CD4-positive, alpha-beta T cell (primary cell): ENCODE measurements around the gene RCAN2. TPM values are rescaled to one million over a fixed set of nuclear protein-coding genes. Genes with fewer than 3 reads are reported as not detected.

Source experiments
- ATAC-seq: fragments of 200-7000 bp; cut with Tn5 transposase; one replicate; pipeline ENCODE4 v1.10.0; 2022; ENCODE audit warnings: mild to moderate bottlenecking; ENCODE audit not compliant: poor library complexity
- CTCF ChIA-PET: fragments of 350-600 bp; sonication (Branson Sonifier 250); formaldehyde crosslinking; loops from one replicate; lab custom pipeline; 2021; ENCODE audit warnings: antibody characterized with exemption, inconsistent platforms; lab: Charles Lee
- POLR2A ChIA-PET: fragments of 350-600 bp; sonication (Branson Sonifier 250); formaldehyde crosslinking; loops from one replicate; lab custom pipeline; 2021; ENCODE audit warnings: antibody characterized with exemption, inconsistent platforms; lab: Charles Lee
- DNase-seq, 14 experiments: peaks; one replicate each; pipeline ENCODE4 v3.0.0-alpha.2; 2013 to 2020; ENCODE audit warnings: mixed read lengths in 2 of 14
- H3K27ac ChIP-seq, 2 donors: one replicate each; pipeline versions ENCODE4 v1.5.1 to v1.7.0; 2013; ENCODE audit warnings: low read length in 2 of 2, low read depth in 1 of 2, mild to moderate bottlenecking in 1 of 2
- H3K27me3 ChIP-seq, 2 experiments: 1 replicate in 1 of 2; 2 replicates in 1 of 2; pipeline versions ENCODE4 v1.6.1 to v1.7.0; 2013; ENCODE audit warnings: low read length in 2 of 2, control low read depth in 1 of 2, mild to moderate bottlenecking in 1 of 2, moderate library complexity in 1 of 2; ENCODE audit not compliant: insufficient read depth in 2 of 2, control insufficient read depth in 1 of 2
- H3K36me3 ChIP-seq: one replicate; pipeline ENCODE4 v1.6.1; 2013; ENCODE audit warnings: low read length, control low read depth; ENCODE audit not compliant: insufficient read depth
- H3K4me1 ChIP-seq: one replicate; pipeline ENCODE4 v1.6.1; 2013; ENCODE audit warnings: low read length, control low read depth; ENCODE audit not compliant: insufficient read depth
- H3K4me3 ChIP-seq: one replicate; pipeline ENCODE4 v1.5.1; 2013; ENCODE audit warnings: mild to moderate bottlenecking, low read length, moderate library complexity
- H3K9me3 ChIP-seq, 2 experiments: 1 replicate in 1 of 2; 2 replicates in 1 of 2; pipeline versions ENCODE4 v1.6.1 to v1.7.0; 2013; ENCODE audit warnings: low read length in 2 of 2, mild to moderate bottlenecking in 2 of 2, control low read depth in 1 of 2, moderate library complexity in 1 of 2; ENCODE audit not compliant: control insufficient read depth in 1 of 2, insufficient read depth in 1 of 2
- H3K27ac Mint-ChIP-seq: one replicate; pipeline ENCODE4 v1.8.0; 2020; ENCODE audit warnings: mixed read lengths
- H3K27me3 Mint-ChIP-seq: one replicate; pipeline ENCODE4 v1.8.0; 2021; ENCODE audit warnings: mixed read lengths
- H3K36me3 Mint-ChIP-seq: one replicate; pipeline ENCODE4 v1.8.0; 2021; ENCODE audit warnings: low read depth, mixed read lengths
- H3K4me1 Mint-ChIP-seq: one replicate; pipeline ENCODE4 v1.8.0; 2021; ENCODE audit warnings: low read depth, mixed read lengths
- H3K4me3 Mint-ChIP-seq: one replicate; pipeline ENCODE4 v1.8.0; 2020; ENCODE audit warnings: mild to moderate bottlenecking, mixed read lengths
- H3K9me3 Mint-ChIP-seq: one replicate; pipeline ENCODE4 v1.8.0; 2020; ENCODE audit warnings: mixed read lengths
- CTCF ChIP-seq: fragments of 200-600 bp; IDR thresholded peaks from one replicate; pipeline ENCODE4 v1.8.0; 2022; ENCODE audit warnings: antibody characterized with exemption, mild to moderate bottlenecking
- intact Hi-C, 2 experiments: fragments of 100-400 bp; cut with DNase I in 1 of 2; cut with micrococcal nuclease in 1 of 2; formaldehyde crosslinking; loops; one replicate each; pipeline versions ENCODE4 v1.15.1 to v1.9.0; 2023 to 2025; cut with DNase I, micrococcal nuclease
- total RNA-seq, 174 experiments: library from RNA in 2 of 174; stranded (reverse) in 2 of 174; gene quantifications; one replicate each; pipeline ENCODE4 v1.2.3 and lab custom pipeline; 2021 to 2026

RCAN2 gene
- total RNA-seq, 2 experiments from 2014 or later = not detected

DNA sequence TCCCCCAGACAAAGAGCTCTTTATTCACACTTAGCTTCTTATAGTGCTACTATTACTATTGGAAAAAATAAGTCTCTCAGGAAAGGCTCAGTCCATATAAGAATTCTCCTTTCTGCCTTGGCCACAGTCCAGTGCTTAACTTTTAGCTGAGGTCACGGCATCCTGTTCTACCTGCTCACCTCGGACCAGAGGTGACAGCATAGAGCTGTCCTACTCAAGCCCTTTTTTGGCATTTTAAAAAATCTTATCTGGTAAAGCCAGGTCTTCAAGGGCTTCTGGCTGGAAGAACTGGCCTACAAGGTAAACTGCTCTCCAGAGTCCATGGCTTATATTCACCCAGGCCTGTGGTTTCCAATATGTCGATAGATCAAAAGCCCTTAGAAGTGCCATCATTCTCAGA is 109.7 kb downstream of the RCAN2 start:
- intact Hi-C loops = no loop called here
- no peak for TF ChIP-seq CTCF
- peaks cover 3 to 9% of the 10 kb centered on the region in 2 experiments for H3K27me3 ChIP-seq
- H3K4me3 Mint-ChIP-seq = no peak overlapping the region
- H3K4me1 ChIP-seq = peaks cover 3% of the 10 kb centered on the region
- no peak overlapping the region for H3K27ac Mint-ChIP-seq
- CTCF ChIA-PET = no interaction called here
- ATAC-seq (no peak), DNase-seq (no peak)
- no peaks in the 10 kb centered on the region for H3K36me3 Mint-ChIP-seq
- POLR2A ChIA-PET = no interaction called here
- no peak overlapping the region for H3K27ac ChIP-seq
- H3K9me3 Mint-ChIP-seq = no peaks in the 10 kb centered on the region
- peaks cover 52% of the 10 kb centered on the region for H3K27me3 Mint-ChIP-seq
- no peak overlapping the region for H3K4me3 ChIP-seq
- no peaks in the 10 kb centered on the region for H3K4me1 Mint-ChIP-seq
- H3K36me3 ChIP-seq = no peaks in the 10 kb centered on the region
- H3K9me3 ChIP-seq = no peaks in the 10 kb centered on the region

DNA sequence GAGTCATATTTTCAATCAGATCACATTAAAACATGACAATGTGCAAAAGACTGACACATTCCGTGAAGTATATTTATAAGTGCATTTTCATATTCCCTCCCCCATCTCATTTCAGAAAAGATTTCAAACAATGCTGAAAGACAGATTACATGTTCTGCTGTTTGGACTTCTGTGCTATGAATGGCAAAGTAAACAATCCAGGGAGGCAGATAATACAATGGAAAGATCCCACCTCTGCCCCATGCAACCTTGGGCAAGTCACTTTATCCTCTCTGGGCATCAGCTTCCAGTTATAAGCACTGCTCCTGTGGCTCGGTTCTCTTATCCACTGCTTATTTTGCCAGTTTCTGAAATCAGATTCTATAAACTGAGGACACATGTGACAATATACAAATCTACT is 110.2 kb downstream of the RCAN2 start:
- POLR2A ChIA-PET = no interaction called here

DNA sequence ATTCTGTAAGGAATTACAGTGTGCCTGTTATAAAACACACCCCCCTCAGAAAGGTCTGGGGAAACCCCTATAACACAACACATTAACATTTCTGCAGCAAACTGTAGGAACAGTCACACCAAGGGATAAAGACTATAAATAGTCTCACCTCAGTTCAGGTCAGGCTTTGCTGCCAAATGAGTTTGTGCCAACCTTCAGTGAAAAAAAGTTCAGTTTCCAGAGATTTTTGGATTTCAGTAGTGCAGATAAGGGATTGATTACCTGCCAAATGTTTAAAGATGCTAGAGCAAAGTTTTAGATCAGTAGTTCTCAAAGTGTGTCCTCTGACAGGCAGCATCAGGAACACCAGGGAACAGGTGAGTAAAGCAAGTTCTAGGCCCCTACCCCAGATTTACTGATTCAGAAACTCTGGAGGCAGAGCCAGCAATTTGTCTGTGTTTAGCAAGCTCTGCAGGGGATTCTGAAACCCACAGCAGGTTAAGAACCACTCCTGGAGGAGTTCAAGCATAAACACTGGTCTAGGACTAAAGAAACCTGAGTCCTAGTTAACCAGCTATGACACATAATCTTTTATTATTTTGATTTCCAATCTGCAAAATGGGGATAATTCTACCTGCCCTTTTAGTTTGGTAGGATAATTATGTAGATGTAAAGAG is 111.0 kb downstream of the RCAN2 start:
- DNase-seq (no peak), ATAC-seq (no peak)
- TF ChIP-seq CTCF = no peak
- H3K27me3 ChIP-seq = peaks cover 3 to 9% of the 10 kb centered on the region in 2 experiments
- Mint-ChIP-seq H3K36me3 (no peaks in the 10 kb centered on the region), H3K9me3 (no peaks in the 10 kb centered on the region), H3K4me3 (no peak overlapping the region), H3K27me3 (peaks cover 57% of the 10 kb centered on the region), H3K4me1 (no peaks in the 10 kb centered on the region), H3K27ac (no peak overlapping the region)
- ChIA-PET CTCF (no interaction called here), POLR2A (no interaction called here)
- no peaks in the 10 kb centered on the region for H3K36me3 ChIP-seq
- no peaks in the 10 kb centered on the region for H3K9me3 ChIP-seq
- H3K4me1 ChIP-seq = peaks cover 3% of the 10 kb centered on the region
- H3K27ac ChIP-seq = no peak overlapping the region
- H3K4me3 ChIP-seq = no peak overlapping the region
- intact Hi-C loops = no loop called here

More for the DNA sequence above, 110.2 kb downstream of the RCAN2 start:
- no peaks in the 10 kb centered on the region for H3K9me3 ChIP-seq
- no peaks in the 10 kb centered on the region for H3K9me3 Mint-ChIP-seq
- H3K27ac Mint-ChIP-seq = no peak overlapping the region
- no peak overlapping the region for H3K4me3 Mint-ChIP-seq
- TF ChIP-seq CTCF = no peak
- CTCF ChIA-PET = no interaction called here
- H3K27me3 ChIP-seq = peaks cover 3 to 9% of the 10 kb centered on the region in 2 experiments
- H3K36me3 ChIP-seq = no peaks in the 10 kb centered on the region
- no peaks in the 10 kb centered on the region for H3K36me3 Mint-ChIP-seq
- no peak for DNase-seq
- H3K4me3 ChIP-seq = no peak overlapping the region
- H3K27ac ChIP-seq = no peak overlapping the region
- peaks cover 53% of the 10 kb centered on the region for H3K27me3 Mint-ChIP-seq
- peaks cover 3% of the 10 kb centered on the region for H3K4me1 ChIP-seq
- no peaks in the 10 kb centered on the region for H3K4me1 Mint-ChIP-seq
- intact Hi-C loops = no loop called here
- no peak for ATAC-seq
